K562 (cell line): ENCODE data around the gene POU2F3.

ENCODE experiments used
- BHLHE40 ChIP-seq: IDR thresholded peaks from 2 replicates; pipeline ENCODE4 v1.6.1; 2011; ENCODE audit warnings: low read length, improper control_type of control experiment
- CBX5 ChIP-seq: IDR thresholded peaks from 2 replicates; pipeline ENCODE4 v1.6.1; 2014; ENCODE audit warnings: low read depth, borderline replicate concordance
- CTCF ChIP-seq, 3 experiments: IDR thresholded peaks in 2 of 3; conservative IDR thresholded peaks in 1 of 3; 2 replicates each; pipeline ENCODE4 v1.5.1; 2011 to 2012; ENCODE audit warnings: low read length in 3 of 3, mild to moderate bottlenecking in 3 of 3, control low read depth in 2 of 3, improper control_type of control experiment in 1 of 3, inconsistent platforms in 1 of 3, low read depth in 1 of 3, mixed read lengths in 1 of 3, moderate library complexity in 1 of 3; ENCODE audit not compliant: insufficient read depth in 2 of 3
- E2F4 ChIP-seq: sonication (generic); formaldehyde crosslinking; IDR thresholded peaks from 2 replicates; pipeline ENCODE4 v1.8.0; 2022; ENCODE audit warnings: mild to moderate bottlenecking, low read depth, missing genetic modification reagents
- MTF1 ChIP-seq: fragments of 250-450 bp; sonication (Bioruptor Pico); IDR thresholded peaks from 2 replicates; pipeline ENCODE4 v1.9.0; 2021; ENCODE audit warnings: moderate library complexity, mild to moderate bottlenecking, inconsistent platforms, borderline replicate concordance
- MYC ChIP-seq, 2 experiments: fragments of 250-450 bp in 1 of 2; sonication (Bioruptor Pico) in 1 of 2; IDR thresholded peaks; 2 replicates each; pipeline versions ENCODE4 v1.5.1 to v1.6.1; 2012 to 2021; ENCODE audit warnings: low read depth in 2 of 2, borderline replicate concordance in 1 of 2, improper control_type of control experiment in 1 of 2, low read length in 1 of 2, mild to moderate bottlenecking in 1 of 2, moderate library complexity in 1 of 2
- OTX1 ChIP-seq: fragments of 450-650 bp; formaldehyde crosslinking; IDR thresholded peaks from 2 replicates; pipeline ENCODE4 v1.4.0; 2022; ENCODE audit warnings: mild to moderate bottlenecking
- RBM34 ChIP-seq: fragments of 200-400 bp; formaldehyde crosslinking; IDR thresholded peaks from 2 replicates; pipeline ENCODE4 v1.6.1; 2018; ENCODE audit warnings: low read length, borderline replicate concordance; ENCODE audit not compliant: insufficient read depth
- RFX5 ChIP-seq: IDR thresholded peaks from 2 replicates; pipeline ENCODE4 v1.6.1; 2011; ENCODE audit warnings: low read depth, mild to moderate bottlenecking, improper control_type of control experiment, low read length
- SMARCB1 ChIP-seq: IDR thresholded peaks from 2 replicates; pipeline ENCODE4 v1.6.1; 2011; ENCODE audit warnings: improper control_type of control experiment, low read depth; ENCODE audit not compliant: insufficient read length
- SMARCE1 ChIP-seq: fragments of 450-650 bp; IDR thresholded peaks from 2 replicates; pipeline ENCODE4 v1.7.1; 2016; ENCODE audit warnings: mild to moderate bottlenecking
- USF2 ChIP-seq: sonication (generic); formaldehyde crosslinking; IDR thresholded peaks from 2 replicates; pipeline ENCODE4 v1.5.0; 2020; ENCODE audit warnings: missing genetic modification reagents
- ZBED1 ChIP-seq: IDR thresholded peaks from 2 replicates; pipeline ENCODE4 v1.6.1; 2014
- ZNF77 ChIP-seq: fragments of 250-450 bp; sonication (Bioruptor Pico); IDR thresholded peaks from 2 replicates; pipeline ENCODE4 v1.5.0; 2020

GRCh38 chr11:120197977-120198376 lies 42.0 kb upstream of the POU2F3 start:
- TF ChIP-seq MYC (IDR thresholded peaks at IDR 0.05; ENCODE audit: low read depth, low read length) (no peak), MYC (CRISPR knock-in tag; IDR thresholded peaks at IDR 0.05; ENCODE audit: borderline replicate concordance, low read depth) (no peak), CTCF (IDR thresholded peaks at IDR 0.05 in 2 of 3, conservative IDR thresholded peaks at IDR 0.05 in 1 of 3; ENCODE audit: insufficient read depth in 2 of 3, low read depth in 1 of 3, low read length in 3 of 3) (no peak), CBX5 (no peak), ZNF77 (CRISPR knock-in tag) (no peak), USF2 (CRISPR knock-in tag) (no peak), MTF1 (no peak), BHLHE40 (no peak), SMARCE1 (no peak), SMARCB1 (no peak), OTX1 (CRISPR knock-in tag) (no peak), ZBED1 (no peak), RBM34 (no peak), E2F4 (CRISPR knock-in tag) (no peak), RFX5 (no peak)
